DLD1 (cell line): Measurements from ENCODE around the gene RNASE13.
"Not testable (repeated sequence)": the region's sequence is repeated elsewhere in the genome, so short reads cannot be mapped to it uniquely, and the experiment has no call there.

Experiments
- in situ Hi-C: cut with HindIII; loops from 2 replicates; pipeline ENCODE4 v1.10.0; 2017; ENCODE audit warnings: low sequenced_read_pairs

The RNASE13 gene

DNA sequence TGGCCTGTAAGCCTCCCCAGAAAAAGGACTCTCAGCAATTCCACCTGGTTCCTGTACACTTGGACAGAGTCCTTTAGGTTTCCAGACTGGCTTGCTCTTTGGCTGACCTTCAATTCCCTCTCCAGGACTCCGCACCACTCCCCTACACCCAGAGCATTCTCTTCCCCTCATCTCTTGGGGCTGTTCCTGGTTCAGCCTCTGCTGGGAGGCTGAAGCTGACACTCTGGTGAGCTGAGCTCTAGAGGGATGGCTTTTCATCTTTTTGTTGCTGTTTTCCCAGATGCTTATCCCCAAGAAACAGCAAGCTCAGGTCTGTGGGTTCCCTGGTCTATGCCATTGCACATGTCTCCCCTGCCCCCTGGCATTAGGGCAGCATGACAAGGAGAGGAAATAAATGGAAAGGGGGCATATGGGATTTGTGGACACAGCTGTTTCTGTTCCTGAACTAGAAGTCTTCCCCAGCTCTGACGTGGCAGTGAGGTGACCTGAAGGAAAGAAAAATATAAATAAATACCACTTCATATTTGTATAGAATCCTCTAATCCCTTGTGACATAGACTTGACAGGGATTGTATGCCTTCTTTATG is 8.9 kb upstream of the RNASE13 start:
- in situ Hi-C loops = no loop called here

DNA sequence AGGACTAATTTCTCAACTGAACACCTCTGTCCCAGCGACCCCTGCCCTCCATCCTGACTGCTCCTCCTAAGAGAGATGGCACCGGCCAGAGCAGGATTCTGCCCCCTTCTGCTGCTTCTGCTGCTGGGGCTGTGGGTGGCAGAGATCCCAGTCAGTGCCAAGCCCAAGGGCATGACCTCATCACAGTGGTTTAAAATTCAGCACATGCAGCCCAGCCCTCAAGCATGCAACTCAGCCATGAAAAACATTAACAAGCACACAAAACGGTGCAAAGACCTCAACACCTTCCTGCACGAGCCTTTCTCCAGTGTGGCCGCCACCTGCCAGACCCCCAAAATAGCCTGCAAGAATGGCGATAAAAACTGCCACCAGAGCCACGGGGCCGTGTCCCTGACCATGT is 8.3 kb upstream of the RNASE13 start:
- in situ Hi-C loops = no loop called here

DNA sequence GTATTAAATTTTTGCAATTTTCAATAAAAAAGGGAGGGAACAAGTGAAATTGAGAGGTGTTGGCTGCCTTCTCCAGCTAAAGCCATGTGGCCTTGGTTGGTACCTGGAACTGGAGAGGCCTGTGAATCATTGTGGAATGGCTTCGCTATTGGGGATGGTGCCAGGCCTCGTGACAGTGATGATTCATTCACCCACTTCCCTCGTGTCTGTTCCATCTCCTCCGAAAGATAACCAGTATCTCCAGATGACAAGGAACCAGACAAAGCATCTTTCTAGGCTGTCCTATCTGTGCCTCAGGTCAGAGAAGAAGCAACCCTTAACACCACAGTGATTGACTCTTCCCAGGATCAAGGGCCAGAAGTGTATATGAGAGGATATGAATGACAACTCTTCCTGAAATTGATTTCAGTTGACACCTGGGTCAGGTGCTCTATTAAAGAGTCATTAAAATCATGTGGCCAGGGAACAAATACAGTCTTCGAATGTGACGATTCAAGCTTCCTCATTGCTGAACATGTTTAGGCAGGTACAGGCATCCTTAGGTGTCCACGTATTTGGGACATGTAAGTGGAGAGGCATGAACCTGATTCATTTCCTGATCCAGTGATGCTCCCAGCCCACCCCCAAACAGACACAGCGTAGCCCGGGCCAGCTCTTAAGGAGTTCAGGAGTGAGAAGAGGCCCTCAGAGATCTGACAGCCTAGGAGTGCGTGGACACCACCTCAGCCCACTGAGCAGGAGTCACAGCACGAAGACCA is 7.2 kb upstream of the RNASE13 start, which contains the start of gene RNASE7:
Gene RNASE7 (plus strand): TSS at position 687 of the 758 bp plus-strand sequence. CDS start 631 bp downstream, outside the sequence.
- in situ Hi-C loops = no loop called here

DNA sequence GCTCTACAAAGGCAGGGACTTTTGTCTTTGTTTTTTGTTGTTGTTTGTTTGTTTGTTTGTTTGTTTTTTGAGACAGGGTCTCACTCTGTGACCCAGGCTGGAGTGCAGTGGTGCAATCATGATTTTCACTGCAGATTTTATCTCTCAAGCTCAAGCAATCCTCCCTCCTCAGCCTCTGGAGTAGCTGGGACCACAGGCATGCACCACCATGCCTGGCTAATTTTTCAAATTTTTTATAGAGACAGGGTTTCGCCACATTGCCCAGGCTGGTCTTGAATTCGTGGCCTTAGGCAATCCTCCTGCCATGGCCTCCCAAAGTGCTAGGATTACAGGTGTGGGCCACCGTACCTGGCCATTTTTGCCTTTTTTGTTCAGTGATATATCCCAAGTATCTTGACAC is 6.3 kb upstream of the RNASE13 start:
- in situ Hi-C loops = not testable (repeated sequence)

DNA sequence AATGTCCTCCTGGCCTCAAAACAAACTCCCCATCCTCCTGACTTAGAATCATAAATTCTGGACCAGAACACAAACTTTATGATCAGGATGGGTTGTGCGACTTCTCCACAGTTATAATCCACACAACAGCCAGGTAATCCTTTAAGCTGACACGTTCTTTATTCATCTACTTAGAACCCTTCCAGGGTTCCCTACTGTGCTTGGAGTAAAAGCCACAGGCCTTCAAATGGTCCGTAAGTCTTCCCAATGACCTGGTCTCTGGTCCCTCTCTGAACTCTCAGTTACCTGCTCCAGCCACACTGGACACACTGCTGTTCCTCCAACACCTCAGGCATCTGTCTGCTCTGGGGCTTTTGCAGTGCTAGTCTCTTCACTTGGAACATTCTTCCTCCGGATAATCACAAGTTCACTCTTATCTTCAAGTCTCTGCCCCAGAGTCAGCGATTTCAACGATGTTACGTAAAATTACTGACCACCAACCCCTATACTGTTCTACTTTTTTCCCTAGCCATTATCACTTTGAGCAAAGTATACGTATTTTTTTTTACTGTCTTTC is 5.8 kb upstream of the RNASE13 start:
- in situ Hi-C loops = no loop called here

DNA sequence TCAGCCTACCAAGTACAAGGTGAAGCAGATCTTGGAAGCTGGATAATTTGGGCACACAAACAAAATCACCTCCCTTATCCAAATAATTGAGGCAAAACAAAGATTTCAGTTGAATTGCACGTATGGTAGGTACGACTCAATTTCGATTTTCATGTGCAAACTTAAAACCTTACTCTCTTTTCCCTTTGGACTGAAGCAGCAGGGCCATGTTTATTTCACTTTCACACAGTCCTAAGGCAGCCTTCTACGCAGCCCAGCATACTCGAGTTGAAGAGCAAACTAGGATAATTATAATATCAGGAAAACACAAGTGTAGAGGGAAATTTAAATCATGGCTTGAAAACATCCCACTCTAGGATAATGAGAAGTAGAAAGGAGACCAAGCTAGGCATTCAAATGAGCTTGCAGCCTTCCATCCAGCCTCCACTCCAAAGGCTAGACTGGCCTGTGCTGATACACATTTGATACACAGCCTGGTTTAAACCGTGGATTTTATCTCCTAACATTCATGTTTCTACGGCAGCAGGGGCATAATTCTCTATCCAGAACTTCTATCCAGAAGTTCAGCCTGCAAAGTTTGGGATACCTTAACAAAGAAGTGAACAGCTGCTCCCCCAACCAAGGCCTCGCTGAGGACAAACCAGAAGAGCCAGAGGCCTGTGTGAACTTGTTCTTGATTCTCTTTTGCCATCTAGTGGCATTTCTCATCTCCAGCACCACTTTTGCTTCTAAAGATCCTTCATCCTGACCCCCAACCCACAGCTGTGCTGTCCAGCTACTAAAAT is 5.2 kb upstream of the RNASE13 start:
- in situ Hi-C loops = no loop called here

DNA sequence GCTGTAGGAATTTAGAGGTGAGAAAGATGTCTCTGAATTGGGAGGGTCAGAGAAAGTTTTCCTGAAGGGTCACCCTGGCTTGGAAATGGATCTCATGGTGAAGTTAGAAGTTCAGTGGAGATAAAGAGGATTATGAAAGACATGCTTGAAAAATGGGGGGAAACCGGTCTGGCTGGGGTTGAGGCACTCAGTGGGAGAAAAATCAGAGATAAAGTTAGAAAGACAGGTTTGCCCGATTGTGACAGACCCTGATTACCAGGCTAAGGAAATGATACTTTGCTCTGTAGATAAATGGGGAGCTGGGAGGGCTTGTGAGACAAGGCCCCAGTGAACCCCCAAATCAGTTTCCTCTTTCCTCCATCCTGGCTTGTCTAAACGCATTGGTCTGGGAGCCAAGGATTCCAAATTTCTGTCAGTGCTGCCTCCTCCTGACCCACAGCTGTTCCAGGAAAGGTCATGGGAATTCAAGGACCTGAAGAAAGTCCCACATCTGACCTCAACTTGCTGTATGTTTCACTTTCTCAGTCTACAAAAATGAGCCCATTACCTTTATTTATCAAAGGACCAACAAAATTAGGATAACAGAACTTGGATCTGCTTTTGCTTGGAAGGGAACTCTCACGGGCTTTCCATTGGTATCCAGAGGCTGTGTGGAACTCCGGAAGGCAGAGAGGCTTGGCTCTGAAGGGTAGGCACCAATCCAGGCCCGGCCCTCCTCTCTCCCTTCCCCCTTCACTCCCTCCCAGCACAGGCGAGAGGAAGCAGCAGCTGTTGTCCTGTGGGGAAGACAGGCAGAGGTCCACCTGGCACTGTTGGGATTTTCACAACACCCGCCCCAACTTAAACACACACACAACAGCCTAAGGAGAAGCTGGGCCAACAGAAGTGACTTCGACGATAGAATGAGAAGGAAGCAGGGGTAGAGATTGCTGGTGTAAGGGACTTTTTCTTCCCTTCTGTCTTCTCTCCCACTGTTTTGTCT is 4.1 kb upstream of the RNASE13 start:
- in situ Hi-C loops = no loop called here

DNA sequence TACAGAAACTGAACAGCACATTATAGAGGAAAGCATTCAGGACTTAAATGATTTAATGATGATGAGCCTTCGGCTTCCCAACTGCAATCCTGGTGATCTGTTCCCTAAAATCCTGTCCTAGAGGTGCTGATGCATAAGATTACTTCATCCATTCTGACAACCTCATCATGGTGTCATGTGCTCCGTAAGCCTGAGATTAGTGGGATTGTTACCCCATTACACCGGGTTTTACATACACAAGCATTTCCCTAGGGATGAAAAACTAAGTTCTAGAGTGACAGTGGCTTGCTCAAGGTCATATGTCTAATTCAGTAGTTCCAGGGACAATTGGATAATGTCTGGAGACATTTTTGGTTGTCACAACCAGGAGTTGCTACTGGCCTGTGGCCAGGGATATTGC is 2.5 kb upstream of the RNASE13 start:
- in situ Hi-C loops = no loop called here

DNA sequence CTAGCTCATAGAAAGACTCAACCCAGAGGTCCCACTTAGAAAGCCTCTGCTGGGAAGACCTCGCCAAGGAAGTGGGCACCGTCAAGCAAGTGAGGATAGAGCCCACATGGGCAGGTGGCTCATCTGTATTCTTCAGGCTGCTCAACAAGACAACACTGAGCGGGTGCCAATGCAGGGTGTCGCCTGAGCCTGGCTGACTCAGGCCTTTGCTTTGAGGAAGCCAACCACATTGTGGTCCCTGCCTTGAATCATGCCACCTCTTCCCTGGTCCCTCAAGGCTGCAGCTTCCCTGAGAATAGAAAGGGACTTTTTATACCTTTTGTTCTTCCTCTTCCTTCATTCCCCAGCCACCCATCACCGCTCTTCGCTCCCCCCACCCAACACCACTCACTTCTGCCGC is 2.1 kb upstream of the RNASE13 start:
- in situ Hi-C loops = no loop called here

DNA sequence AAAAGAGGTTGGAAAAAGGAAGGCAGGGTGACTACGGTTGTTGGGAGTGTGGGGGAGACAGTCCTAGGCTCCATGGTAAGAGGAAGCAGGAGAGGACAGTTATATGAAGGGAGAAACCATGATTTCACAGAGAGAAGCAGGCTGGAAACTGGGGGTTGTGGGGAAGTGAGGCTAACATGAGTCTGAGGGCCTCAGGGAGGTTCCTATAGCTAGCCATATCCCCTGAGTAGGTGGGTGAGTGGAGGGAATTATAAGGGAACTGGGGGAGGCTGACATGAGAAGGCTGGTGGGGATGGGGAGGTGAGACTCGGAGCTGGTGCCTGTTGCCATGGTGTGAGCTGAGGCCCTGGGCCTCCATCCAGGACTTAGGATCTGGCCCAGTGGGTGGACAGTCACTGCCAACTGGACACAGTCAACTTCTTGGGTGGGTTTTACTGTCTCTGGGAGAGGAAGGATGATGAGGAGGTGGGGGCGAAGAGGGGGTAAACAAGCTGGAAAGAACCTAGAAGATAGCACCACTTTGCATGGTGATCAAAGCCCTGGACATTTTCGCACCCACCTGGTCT is 1.4 kb downstream of the RNASE13 start:
- in situ Hi-C loops = no loop called here

DNA sequence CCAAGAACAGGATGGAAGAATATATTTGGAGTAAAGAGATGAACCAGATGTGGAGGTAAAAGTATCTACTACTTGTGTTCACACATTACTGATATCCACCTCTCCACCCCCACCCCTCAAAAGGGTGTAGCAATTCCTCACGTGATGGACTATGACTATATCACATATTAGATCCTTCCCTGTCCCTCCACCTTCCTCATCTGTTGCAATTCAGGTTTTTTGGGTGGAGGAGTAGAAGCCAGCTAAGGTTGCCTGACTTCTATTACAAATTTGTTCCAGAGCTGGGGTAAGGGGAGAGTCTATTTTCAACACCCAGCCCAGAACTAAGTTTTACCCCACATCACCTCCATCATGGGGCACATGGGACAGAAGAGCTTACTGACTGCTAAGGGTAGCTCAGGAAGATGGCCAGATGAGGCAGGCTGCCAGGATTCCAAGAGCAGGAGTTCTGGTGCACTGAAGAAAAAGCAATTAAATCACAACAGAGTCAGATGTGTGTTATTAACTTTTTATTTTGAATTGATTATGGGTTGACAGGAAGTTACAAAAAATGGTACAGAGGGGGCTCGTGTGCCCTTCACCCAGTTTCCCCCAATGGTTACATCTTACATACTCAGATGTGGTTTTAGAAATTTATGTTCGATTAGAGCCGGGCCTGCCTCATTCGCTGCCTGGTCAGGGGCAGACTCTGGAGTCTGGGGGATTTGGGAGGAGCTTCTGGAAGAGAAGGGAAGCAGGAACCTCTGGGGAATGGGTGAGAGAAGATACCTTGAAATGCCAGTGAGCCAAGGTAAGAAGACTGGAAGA is 2.1 kb downstream of the RNASE13 start:
- in situ Hi-C loops = no loop called here

DNA sequence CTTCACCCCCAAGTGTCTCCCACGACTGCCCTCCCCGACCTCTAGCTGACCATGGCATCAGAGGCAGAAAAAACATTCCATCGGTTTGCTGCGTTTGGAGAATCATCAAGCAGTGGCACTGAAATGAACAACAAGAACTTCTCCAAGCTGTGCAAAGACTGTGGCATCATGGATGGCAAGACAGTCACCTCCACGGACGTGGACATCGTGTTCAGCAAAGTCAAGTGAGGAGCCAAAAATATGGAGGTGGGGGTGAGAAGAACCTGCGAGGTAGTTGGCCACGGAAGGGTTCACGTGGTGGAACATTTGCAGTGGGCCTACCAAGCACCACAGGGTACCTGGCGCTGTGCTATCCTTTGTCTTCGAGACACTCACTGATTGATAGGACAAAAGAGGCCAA is 4.1 kb downstream of the RNASE13 start:
- in situ Hi-C loops = no loop called here

DNA sequence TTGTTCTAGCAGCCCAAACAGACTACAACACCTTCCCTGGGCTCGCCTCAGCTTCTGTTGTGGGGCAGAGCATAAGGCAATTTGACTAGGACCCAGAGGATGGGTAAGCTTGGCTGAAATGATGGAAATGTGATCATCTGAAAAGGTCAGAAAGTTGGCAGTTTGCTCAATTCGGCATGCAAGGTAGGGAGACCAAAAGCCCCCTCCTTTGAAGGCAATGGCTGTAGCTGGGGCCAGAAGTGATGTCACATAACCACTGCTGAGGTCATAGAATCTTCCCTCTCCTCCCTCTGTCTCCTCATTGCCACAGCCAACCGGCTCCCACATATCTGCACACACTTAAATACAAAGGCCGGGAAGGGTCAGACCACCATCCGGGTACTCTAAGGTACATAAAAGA is 4.7 kb downstream of the RNASE13 start, which contains the start of gene TPPP2:
Gene TPPP2 (plus strand): TSS at position 301 of the 400 bp plus-strand sequence. CDS start 365 bp downstream, outside the sequence.
- in situ Hi-C loops = no loop called here

DNA sequence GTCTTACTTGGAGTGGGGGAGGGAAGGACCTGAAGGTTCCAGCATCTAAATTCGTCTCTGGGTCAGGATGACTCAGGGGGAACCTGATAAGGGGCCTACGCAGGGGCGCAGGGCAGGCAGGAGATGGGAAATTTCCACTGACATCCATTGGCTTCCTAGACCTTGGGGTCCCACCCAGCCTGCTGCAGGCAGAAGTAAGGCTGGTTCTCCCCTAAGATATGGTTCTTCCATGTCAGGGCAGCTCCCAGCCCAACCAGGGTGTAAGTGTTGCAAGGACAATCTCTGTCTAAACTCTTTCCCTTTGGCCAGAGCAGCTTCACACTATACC is 7.7 kb downstream of the RNASE13 start:
- in situ Hi-C loops = no loop called here

DNA sequence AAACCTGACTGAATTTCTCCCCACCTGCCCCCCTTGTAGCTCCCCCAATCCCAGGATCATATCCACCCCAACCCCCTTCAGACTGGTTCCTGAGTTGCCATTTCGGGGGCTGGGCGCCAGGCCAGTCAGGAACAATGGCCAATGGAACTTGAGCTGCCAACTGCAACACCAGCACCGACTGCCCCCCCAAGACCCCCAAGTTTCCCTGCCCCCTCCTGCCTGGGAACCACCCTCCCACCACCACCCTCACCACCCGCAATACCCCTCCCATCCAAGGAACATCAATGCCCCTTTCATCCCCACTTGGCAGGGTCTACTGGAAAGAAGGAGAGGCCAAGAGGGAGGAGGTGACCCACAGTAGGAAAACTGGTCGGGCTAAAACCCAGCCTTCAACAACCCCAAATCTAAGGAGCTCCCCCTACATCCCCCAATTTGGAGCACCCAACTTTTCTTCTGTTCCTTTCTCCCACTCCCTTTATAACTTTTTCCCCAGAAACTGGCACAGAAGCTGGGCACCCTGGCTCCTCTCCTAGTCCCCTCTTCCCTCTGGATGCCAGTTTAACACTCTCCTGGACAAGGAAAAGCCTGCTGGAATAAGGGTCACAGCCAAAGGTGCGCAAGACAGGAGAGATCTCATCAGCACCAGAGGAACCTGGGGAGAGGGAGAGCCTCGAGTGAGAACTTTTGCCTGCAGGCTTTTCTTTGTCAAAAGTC is 8.2 kb downstream of the RNASE13 start:
- in situ Hi-C loops = no loop called here

DNA sequence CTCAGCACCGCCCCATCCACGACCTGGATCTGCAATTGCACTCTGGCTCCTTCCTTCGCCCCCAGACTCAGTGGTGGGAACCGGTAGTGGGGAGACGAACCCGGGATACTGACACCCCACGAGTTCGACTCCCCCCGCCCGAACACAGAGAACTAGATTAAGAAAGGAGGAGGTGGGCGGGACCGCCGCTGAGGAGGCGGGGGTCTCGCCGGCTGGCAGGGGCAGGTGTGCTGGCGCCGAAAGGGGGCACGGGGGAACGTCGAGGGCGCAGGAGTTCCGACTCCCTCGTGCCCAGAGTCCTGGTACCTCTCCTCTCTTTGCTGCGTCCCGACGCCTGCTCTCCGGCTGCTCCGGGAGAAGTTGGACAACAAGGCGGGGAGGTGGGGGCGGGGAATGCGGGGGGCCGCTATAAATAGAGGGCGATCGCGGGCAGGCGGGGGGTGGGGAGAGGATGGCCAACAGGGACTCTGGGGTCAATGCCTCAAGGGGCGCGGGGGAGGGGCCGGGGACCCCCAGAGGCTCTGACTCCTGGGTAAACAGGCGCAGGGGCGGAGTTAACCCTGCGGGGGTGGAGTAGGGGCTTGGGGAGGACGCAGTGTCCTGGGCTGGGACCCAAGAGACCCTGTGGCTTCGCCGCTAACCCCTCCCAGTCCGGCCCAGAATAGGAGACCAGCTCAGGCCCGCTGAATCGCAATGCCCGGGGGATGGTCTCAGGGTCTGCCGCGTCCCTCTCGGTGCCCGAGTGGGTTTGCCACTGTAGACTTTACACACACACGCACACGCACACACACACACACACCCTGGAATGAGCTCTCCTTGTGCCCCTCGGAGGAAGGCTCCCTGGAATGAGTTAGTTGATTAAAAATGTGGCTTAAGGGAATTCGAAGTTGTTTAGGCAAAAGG is 9.0 kb downstream of the RNASE13 start:
- in situ Hi-C loops = no loop called here

DNA sequence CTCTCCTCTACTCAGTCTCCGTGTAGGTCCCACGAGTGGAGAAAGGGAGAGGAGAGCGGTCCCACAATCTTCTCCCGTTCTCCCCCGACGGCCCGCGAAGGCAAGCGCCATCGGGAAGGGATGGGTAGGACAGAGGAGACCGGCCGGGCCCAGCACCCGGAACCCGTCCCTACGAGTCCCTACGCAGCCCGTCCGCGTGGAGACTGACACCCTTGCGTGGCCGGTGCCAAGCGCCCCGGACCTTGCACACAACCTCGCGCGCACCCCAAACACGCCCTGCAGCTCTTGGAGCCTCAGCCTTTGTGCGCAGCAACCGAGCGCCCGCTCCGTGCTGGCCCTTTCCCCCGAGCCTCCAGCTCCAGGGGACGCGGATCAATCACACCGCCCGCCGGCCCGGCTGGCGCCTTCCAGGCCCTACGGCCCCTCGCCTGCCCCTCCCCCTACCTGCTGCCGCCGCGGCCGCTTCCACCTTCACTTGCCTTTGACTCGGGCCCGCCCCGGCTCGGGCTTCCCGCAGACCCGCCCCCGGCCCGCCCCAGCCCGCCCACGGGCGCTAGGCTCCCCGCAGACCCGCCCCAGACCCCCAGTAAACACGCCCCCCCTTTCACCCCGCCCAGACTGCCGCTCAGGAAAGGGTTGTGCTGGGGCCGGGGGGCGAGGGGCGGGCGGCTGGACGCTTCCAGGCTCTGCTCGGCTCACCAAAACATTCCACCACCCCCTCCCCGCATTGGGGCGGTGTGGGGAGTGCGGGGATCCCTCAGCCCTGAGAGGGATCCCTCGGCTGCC is 9.8 kb downstream of the RNASE13 start, which contains the start of gene NDRG2:
Gene NDRG2 (minus strand): TSS at position 477 of the 786 bp plus-strand sequence. CDS start 1,746 bp downstream, outside the sequence.
- in situ Hi-C loops = no loop called here
